ENCODE data around the gene TAS2R1.

The TAS2R1 gene

GRCh38 chr5:9582406-9582805 is 47.7 kb downstream of the TAS2R1 start:
- DNase-seq: no peak

Measured in NCI-H510A (cell line).